HEK293 (cell line): ENCODE results near the gene PRKCG.

Source experiments
- CTCF ChIA-PET: fragments of 350-600 bp; formaldehyde crosslinking; extraction: SDS; loops from one replicate; lab custom pipeline; 2021; ENCODE audit warnings: antibody characterized with exemption; lab: Yijun Ruan, JAX
- POLR2A ChIA-PET: fragments of 300-600 bp; formaldehyde crosslinking; extraction: SDS; loops from one replicate; lab custom pipeline; 2020; ENCODE audit warnings: antibody characterized with exemption, inconsistent platforms; lab: Yijun Ruan, JAX
- H3K27ac ChIP-seq: fragments of 200-500 bp; sonication (Bioruptor generic); 2 replicates; pipeline ENCODE4 v1.5.1; 2014; ENCODE audit warnings: low read depth, low read length, control low read depth, inconsistent platforms; ENCODE audit errors: extremely low read depth
- H3K36me3 ChIP-seq, 2 experiments: fragments of 200-500 bp in 1 of 2; sonication (Bioruptor generic) in 1 of 2; 1 replicate in 1 of 2; 2 replicates in 1 of 2; pipeline ENCODE4 v1.5.1; 2014 to 2017; ENCODE audit warnings: inconsistent platforms in 2 of 2, low read length in 2 of 2; ENCODE audit not compliant: control insufficient read depth in 2 of 2, insufficient read depth in 1 of 2
- H3K4me1 ChIP-seq: fragments of 200-500 bp; sonication (Bioruptor generic); 2 replicates; pipeline ENCODE4 v1.5.1; 2014; ENCODE audit warnings: mild to moderate bottlenecking, low read length, inconsistent platforms; ENCODE audit not compliant: control insufficient read depth, insufficient read depth
- H3K4me3 ChIP-seq: 2 replicates; pipeline ENCODE4 v1.5.1; 2011; ENCODE audit warnings: low read depth, mild to moderate bottlenecking, control low read depth, low read length, moderate library complexity
- H3K9me3 ChIP-seq: fragments of 200-500 bp; sonication (Bioruptor generic); 2 replicates; pipeline ENCODE4 v1.5.1; 2014; ENCODE audit warnings: low read depth, low read length, inconsistent platforms; ENCODE audit not compliant: control insufficient read depth, insufficient read depth
- KLF8 ChIP-seq: fragments of 450-650 bp; formaldehyde crosslinking; IDR thresholded peaks from 2 replicates; pipeline ENCODE4 v1.5.1; 2016; ENCODE audit warnings: missing biosample characterization, missing genetic modification characterization
- ZBTB17 ChIP-seq: fragments of 450-650 bp; formaldehyde crosslinking; IDR thresholded peaks from 2 replicates; pipeline ENCODE4 v1.5.1; 2016; ENCODE audit warnings: missing biosample characterization, missing genetic modification characterization
- ZNF121 ChIP-seq: fragments of 450-650 bp; formaldehyde crosslinking; IDR thresholded peaks from 2 replicates; pipeline ENCODE4 v1.5.1; 2016; ENCODE audit warnings: missing biosample characterization, missing genetic modification characterization
- ZNF169 ChIP-seq: fragments of 450-650 bp; formaldehyde crosslinking; IDR thresholded peaks from 2 replicates; pipeline ENCODE4 v1.5.1; 2016; ENCODE audit warnings: missing biosample characterization, missing genetic modification characterization
- ZNF394 ChIP-seq: fragments of 450-650 bp; formaldehyde crosslinking; IDR thresholded peaks from 2 replicates; pipeline ENCODE4 v1.5.1; 2016; ENCODE audit warnings: missing biosample characterization, missing genetic modification characterization, mild to moderate bottlenecking, moderate library complexity, borderline replicate concordance
- ZNF529 ChIP-seq: fragments of 450-650 bp; formaldehyde crosslinking; IDR thresholded peaks from 2 replicates; pipeline ENCODE4 v1.5.1; 2017; ENCODE audit warnings: missing genetic modification characterization, missing biosample characterization; ENCODE audit not compliant: insufficient replicate concordance
- ZNF623 ChIP-seq: fragments of 450-650 bp; formaldehyde crosslinking; IDR thresholded peaks from 2 replicates; pipeline ENCODE4 v1.5.1; 2016; ENCODE audit warnings: missing biosample characterization, missing genetic modification characterization
- ZSCAN16 ChIP-seq: fragments of 450-650 bp; formaldehyde crosslinking; IDR thresholded peaks from 2 replicates; pipeline ENCODE4 v1.5.1; 2016; ENCODE audit warnings: missing biosample characterization, missing genetic modification characterization
- ZSCAN30 ChIP-seq: fragments of 450-650 bp; IDR thresholded peaks from 2 replicates; pipeline ENCODE4 v1.5.1; 2018; ENCODE audit warnings: missing biosample characterization, mild to moderate bottlenecking, missing genetic modification characterization, moderate library complexity
- TF ChIP-seq, protein P1 (sequence below): fragments of 450-650 bp; formaldehyde crosslinking; conservative IDR thresholded peaks from 2 replicates; pipeline ENCODE4 v1.5.1; 2016; ENCODE audit warnings: low read depth, missing biosample characterization, missing genetic modification characterization
- TF ChIP-seq, protein P2 (sequence below): fragments of 450-650 bp; IDR thresholded peaks from 2 replicates; pipeline ENCODE4 v1.5.1; 2018; ENCODE audit warnings: missing biosample characterization, missing genetic modification characterization
- TF ChIP-seq, protein P3 (sequence below): fragments of 450-650 bp; formaldehyde crosslinking; IDR thresholded peaks from 2 replicates; pipeline ENCODE4 v1.5.1; 2016; ENCODE audit warnings: missing biosample characterization, missing genetic modification characterization
- TF ChIP-seq, protein P4 (sequence below): fragments of 450-650 bp; formaldehyde crosslinking; optimal IDR thresholded peaks from 2 replicates; pipeline ENCODE3; 2016; ENCODE audit warnings: missing biosample characterization, mild to moderate bottlenecking, missing genetic modification characterization

Gene PRKCG

DNA sequence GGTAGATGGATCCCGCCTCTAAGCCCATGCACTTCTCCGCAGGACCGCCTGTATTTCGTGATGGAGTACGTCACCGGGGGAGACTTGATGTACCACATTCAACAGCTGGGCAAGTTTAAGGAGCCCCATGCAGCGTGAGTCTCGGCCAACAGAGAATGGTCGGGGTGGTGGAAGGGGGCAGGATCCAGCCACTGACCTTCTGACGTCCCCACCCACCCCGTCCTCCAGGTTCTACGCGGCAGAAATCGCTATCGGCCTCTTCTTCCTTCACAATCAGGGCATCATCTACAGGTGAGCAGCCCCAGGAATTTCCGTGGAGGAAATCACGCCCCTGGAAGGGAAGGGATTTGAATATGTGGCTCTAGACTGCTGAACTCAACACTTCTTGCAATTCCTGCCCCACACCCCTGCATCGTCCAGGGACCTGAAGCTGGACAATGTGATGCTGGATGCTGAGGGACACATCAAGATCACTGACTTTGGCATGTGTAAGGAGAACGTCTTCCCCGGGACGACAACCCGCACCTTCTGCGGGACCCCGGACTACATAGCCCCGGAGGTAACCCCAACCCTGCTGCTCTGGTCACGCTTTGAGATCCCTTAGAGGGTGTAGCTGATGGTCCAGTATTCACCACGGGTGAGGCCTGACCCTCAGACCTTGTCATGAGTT lies 18.3 kb downstream of the PRKCG start (continued):
- TF ChIP-seq ZNF121 (tag by site-specific recombination) (no peak), ZNF529 (tag by site-specific recombination) (no peak), ZNF169 (tag by site-specific recombination) (no peak), ZNF623 (tag by site-specific recombination) (no peak), ZSCAN30 (tag by site-specific recombination) (no peak)

DNA sequence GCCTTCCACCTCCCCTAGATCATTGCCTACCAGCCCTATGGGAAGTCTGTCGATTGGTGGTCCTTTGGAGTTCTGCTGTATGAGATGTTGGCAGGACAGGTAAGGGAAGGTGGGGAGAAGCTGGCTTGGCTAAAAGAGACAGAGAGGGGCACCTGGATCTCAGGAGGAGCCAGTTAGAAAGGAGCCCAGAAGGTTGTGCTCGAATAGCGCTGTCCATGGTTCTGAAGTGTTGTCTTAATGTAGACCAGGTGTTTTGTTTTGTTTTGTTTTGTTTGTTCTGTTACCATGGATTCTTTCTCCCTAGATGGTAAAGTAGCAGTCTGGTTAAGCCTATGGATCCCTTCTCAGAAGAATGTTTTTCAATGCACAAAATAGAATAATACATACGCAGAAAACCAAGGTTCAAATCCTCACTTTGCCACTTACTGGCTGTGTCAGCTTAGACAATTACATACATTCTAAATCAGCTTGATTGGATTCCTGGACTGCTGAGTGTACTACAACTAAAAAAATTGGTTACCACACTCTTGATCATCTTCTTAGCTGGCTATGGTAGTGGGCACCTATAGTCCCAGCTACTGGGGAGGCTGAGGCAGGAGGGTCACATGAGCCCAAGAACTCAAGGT lies 21.2 kb downstream of the PRKCG start:
- Histone ChIP-seq H3K4me1 (no peaks in the 10 kb centered on the region), H3K9me3 (no peaks in the 10 kb centered on the region), H3K36me3 (no peaks in the 10 kb centered on the region), H3K27ac (no peak overlapping the region), H3K4me3 (no peak overlapping the region)
- ChIA-PET CTCF (interaction anchor here (0.8 to 1.1 kb wide), 2 partner anchors 9 to 14 kb away, joined by 3 read pairs; no protein-coding TSS in a partner anchor), POLR2A (no interaction called here)
- TF ChIP-seq, protein P1, sequence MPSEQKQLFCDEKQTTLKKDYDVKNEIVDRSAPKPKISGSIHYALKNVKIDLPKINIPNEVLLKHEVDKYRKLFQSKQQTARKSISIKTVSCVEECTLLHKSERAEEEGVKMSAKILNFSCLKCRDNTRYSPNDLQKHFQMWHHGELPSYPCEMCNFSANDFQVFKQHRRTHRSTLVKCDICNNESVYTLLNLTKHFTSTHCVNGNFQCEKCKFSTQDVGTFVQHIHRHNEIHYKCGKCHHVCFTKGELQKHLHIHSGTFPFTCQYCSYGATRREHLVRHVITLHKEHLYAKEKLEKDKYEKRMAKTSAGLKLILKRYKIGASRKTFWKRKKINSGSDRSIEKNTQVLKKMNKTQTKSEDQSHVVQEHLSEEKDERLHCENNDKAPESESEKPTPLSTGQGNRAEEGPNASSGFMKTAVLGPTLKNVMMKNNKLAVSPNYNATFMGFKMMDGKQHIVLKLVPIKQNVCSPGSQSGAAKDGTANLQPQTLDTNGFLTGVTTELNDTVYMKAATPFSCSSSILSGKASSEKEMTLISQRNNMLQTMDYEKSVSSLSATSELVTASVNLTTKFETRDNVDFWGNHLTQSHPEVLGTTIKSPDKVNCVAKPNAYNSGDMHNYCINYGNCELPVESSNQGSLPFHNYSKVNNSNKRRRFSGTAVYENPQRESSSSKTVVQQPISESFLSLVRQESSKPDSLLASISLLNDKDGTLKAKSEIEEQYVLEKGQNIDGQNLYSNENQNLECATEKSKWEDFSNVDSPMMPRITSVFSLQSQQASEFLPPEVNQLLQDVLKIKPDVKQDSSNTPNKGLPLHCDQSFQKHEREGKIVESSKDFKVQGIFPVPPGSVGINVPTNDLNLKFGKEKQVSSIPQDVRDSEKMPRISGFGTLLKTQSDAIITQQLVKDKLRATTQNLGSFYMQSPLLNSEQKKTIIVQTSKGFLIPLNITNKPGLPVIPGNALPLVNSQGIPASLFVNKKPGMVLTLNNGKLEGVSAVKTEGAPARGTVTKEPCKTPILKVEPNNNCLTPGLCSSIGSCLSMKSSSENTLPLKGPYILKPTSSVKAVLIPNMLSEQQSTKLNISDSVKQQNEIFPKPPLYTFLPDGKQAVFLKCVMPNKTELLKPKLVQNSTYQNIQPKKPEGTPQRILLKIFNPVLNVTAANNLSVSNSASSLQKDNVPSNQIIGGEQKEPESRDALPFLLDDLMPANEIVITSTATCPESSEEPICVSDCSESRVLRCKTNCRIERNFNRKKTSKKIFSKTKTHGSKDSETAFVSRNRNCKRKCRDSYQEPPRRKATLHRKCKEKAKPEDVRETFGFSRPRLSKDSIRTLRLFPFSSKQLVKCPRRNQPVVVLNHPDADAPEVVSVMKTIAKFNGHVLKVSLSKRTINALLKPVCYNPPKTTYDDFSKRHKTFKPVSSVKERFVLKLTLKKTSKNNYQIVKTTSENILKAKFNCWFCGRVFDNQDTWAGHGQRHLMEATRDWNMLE (tag by site-specific recombination): no peak
- TF ChIP-seq, protein P2, sequence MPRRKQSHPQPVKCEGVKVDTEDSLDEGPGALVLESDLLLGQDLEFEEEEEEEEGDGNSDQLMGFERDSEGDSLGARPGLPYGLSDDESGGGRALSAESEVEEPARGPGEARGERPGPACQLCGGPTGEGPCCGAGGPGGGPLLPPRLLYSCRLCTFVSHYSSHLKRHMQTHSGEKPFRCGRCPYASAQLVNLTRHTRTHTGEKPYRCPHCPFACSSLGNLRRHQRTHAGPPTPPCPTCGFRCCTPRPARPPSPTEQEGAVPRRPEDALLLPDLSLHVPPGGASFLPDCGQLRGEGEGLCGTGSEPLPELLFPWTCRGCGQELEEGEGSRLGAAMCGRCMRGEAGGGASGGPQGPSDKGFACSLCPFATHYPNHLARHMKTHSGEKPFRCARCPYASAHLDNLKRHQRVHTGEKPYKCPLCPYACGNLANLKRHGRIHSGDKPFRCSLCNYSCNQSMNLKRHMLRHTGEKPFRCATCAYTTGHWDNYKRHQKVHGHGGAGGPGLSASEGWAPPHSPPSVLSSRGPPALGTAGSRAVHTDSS: no peak
- TF ChIP-seq ZBTB17 (tag by site-specific recombination) (0 out of 2 replicates have a peak, but pooled peaks have one; percentile 16), KLF8 (tag by site-specific recombination) (peak; percentile 32; the same call in 1 of the 2 replicates), ZNF394 (tag by site-specific recombination) (peak; percentile 58; the same call in 1 of the 2 replicates), ZSCAN16 (no peak)
- TF ChIP-seq, protein P3, sequence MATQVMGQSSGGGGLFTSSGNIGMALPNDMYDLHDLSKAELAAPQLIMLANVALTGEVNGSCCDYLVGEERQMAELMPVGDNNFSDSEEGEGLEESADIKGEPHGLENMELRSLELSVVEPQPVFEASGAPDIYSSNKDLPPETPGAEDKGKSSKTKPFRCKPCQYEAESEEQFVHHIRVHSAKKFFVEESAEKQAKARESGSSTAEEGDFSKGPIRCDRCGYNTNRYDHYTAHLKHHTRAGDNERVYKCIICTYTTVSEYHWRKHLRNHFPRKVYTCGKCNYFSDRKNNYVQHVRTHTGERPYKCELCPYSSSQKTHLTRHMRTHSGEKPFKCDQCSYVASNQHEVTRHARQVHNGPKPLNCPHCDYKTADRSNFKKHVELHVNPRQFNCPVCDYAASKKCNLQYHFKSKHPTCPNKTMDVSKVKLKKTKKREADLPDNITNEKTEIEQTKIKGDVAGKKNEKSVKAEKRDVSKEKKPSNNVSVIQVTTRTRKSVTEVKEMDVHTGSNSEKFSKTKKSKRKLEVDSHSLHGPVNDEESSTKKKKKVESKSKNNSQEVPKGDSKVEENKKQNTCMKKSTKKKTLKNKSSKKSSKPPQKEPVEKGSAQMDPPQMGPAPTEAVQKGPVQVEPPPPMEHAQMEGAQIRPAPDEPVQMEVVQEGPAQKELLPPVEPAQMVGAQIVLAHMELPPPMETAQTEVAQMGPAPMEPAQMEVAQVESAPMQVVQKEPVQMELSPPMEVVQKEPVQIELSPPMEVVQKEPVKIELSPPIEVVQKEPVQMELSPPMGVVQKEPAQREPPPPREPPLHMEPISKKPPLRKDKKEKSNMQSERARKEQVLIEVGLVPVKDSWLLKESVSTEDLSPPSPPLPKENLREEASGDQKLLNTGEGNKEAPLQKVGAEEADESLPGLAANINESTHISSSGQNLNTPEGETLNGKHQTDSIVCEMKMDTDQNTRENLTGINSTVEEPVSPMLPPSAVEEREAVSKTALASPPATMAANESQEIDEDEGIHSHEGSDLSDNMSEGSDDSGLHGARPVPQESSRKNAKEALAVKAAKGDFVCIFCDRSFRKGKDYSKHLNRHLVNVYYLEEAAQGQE (tag by site-specific recombination): peak; percentile 96
- TF ChIP-seq, protein P4, sequence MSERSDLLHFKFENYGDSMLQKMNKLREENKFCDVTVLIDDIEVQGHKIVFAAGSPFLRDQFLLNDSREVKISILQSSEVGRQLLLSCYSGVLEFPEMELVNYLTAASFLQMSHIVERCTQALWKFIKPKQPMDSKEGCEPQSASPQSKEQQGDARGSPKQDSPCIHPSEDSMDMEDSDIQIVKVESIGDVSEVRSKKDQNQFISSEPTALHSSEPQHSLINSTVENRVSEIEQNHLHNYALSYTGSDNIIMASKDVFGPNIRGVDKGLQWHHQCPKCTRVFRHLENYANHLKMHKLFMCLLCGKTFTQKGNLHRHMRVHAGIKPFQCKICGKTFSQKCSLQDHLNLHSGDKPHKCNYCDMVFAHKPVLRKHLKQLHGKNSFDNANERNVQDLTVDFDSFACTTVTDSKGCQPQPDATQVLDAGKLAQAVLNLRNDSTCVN (tag by site-specific recombination): no peak
